WTC11 (cell line): Measurements from ENCODE around the gene STAB2. TPM values are rescaled to one million over a fixed set of nuclear protein-coding genes. Genes with fewer than 3 reads are reported as not detected.

Experiments used
- ATAC-seq: fragments of 200-7000 bp; cut with Tn5 transposase; 2 replicates; pipeline ENCODE4 v1.10.0; 2021; ENCODE audit warnings: mild to moderate bottlenecking, moderate library complexity
- CTCF ChIA-PET: fragments of 300-600 bp; sonication (Branson Sonifier 250); formaldehyde crosslinking; loops from one replicate; lab custom pipeline; 2021; ENCODE audit warnings: antibody characterized with exemption; lab: Charles Lee
- POLR2A ChIA-PET: fragments of 350-600 bp; sonication (Branson Sonifier 250); formaldehyde crosslinking; loops from one replicate; lab custom pipeline; 2021; ENCODE audit warnings: antibody characterized with exemption; lab: Charles Lee
- DNase-seq: peaks from one replicate; pipeline ENCODE4 v3.0.0; 2021; ENCODE audit warnings: low spot score
- H3K27ac Mint-ChIP-seq: 2 replicates; pipeline ENCODE4 v1.8.0; 2021; ENCODE audit warnings: mixed read lengths
- H3K27me3 Mint-ChIP-seq: 2 replicates; pipeline ENCODE4 v1.8.0; 2021; ENCODE audit warnings: low read depth, mild to moderate bottlenecking, moderate library complexity, mixed read lengths
- H3K36me3 Mint-ChIP-seq: 2 replicates; pipeline ENCODE4 v1.8.0; 2021; ENCODE audit warnings: mixed read lengths
- H3K4me1 Mint-ChIP-seq: 2 replicates; pipeline ENCODE4 v1.8.0; 2022; ENCODE audit warnings: mixed read lengths
- H3K4me3 Mint-ChIP-seq: 2 replicates; pipeline ENCODE4 v1.8.0; 2021; ENCODE audit warnings: mild to moderate bottlenecking, moderate library complexity, mixed read lengths
- H3K9me3 Mint-ChIP-seq: 2 replicates; pipeline ENCODE4 v1.8.0; 2021; ENCODE audit warnings: mixed read lengths
- CREB1 ChIP-seq: sonication (generic); formaldehyde crosslinking; IDR thresholded peaks from 2 replicates; pipeline ENCODE4 v1.8.0; 2023; ENCODE audit warnings: mild to moderate bottlenecking, missing genetic modification reagents
- CREM ChIP-seq: sonication (generic); formaldehyde crosslinking; IDR thresholded peaks from 2 replicates; pipeline ENCODE4 v1.8.1; 2022; ENCODE audit warnings: mild to moderate bottlenecking, missing genetic modification reagents, moderate library complexity
- HMGA2 ChIP-seq: fragments of 250-450 bp; sonication (Bioruptor Pico); IDR thresholded peaks from 2 replicates; pipeline ENCODE4 v1.4.0; 2021; ENCODE audit warnings: mild to moderate bottlenecking, moderate library complexity
- IRF2 ChIP-seq: sonication (generic); formaldehyde crosslinking; IDR thresholded peaks from 2 replicates; pipeline ENCODE4 v1.8.0; 2022; ENCODE audit warnings: low read depth, missing genetic modification reagents, borderline replicate concordance
- KAT7 ChIP-seq: sonication (generic); formaldehyde crosslinking; IDR thresholded peaks from 2 replicates; pipeline ENCODE4 v1.8.1; 2023; ENCODE audit warnings: missing genetic modification reagents, mild to moderate bottlenecking, borderline replicate concordance
- NFATC4 ChIP-seq: fragments of 250-450 bp; sonication (Bioruptor Pico); IDR thresholded peaks from 2 replicates; pipeline ENCODE4 v1.9.0; 2021; ENCODE audit warnings: mild to moderate bottlenecking
- RORB ChIP-seq: fragments of 250-450 bp; sonication (Bioruptor Pico); IDR thresholded peaks from 2 replicates; pipeline ENCODE4 v1.9.0; 2021; ENCODE audit warnings: mild to moderate bottlenecking
- SP1 ChIP-seq: sonication (generic); formaldehyde crosslinking; conservative IDR thresholded peaks from 2 replicates; pipeline ENCODE4 v1.8.1; 2022; ENCODE audit warnings: missing genetic modification reagents
- TCF7 ChIP-seq: sonication (generic); formaldehyde crosslinking; IDR thresholded peaks from 2 replicates; pipeline ENCODE4 v1.8.0; 2022; ENCODE audit warnings: mild to moderate bottlenecking, low read depth, missing genetic modification reagents, moderate library complexity
- ZNF219 ChIP-seq: sonication (generic); formaldehyde crosslinking; IDR thresholded peaks from 2 replicates; pipeline ENCODE4 v1.8.0; 2023; ENCODE audit warnings: missing genetic modification reagents, mild to moderate bottlenecking, borderline replicate concordance
- ZNF512 ChIP-seq: sonication (generic); formaldehyde crosslinking; IDR thresholded peaks from 2 replicates; pipeline ENCODE4 v1.8.1; 2022; ENCODE audit warnings: missing genetic modification reagents, borderline replicate concordance
- total RNA-seq: library from RNA; stranded (reverse); gene quantifications from 3 replicates; pipeline ENCODE4 v1.2.3, GENCODE V29; 2021
- TF ChIP-seq, protein P1 (sequence below): sonication (generic); formaldehyde crosslinking; conservative IDR thresholded peaks from 2 replicates; pipeline ENCODE4 v1.8.1; 2023; ENCODE audit warnings: mild to moderate bottlenecking, low read depth, missing genetic modification reagents, moderate library complexity
- TF ChIP-seq, protein P2 (sequence below): sonication (generic); formaldehyde crosslinking; conservative IDR thresholded peaks from 2 replicates; pipeline ENCODE4 v1.8.1; 2022; ENCODE audit warnings: mild to moderate bottlenecking, missing genetic modification reagents
- TF ChIP-seq, protein P3 (sequence below): sonication (generic); formaldehyde crosslinking; IDR thresholded peaks from 2 replicates; pipeline ENCODE4 v1.8.1; 2022; ENCODE audit warnings: low read depth, mild to moderate bottlenecking, moderate library complexity, missing genetic modification reagents, borderline replicate concordance
- TF ChIP-seq, protein P4 (sequence below): sonication (generic); formaldehyde crosslinking; IDR thresholded peaks from 2 replicates; pipeline ENCODE4 v1.8.0; 2023; ENCODE audit warnings: mild to moderate bottlenecking, missing genetic modification reagents
- TF ChIP-seq, protein P5 (sequence below): sonication (generic); formaldehyde crosslinking; IDR thresholded peaks from 2 replicates; pipeline ENCODE4 v1.8.1; 2023; ENCODE audit warnings: mild to moderate bottlenecking, missing genetic modification reagents, borderline replicate concordance

STAB2 gene
- total RNA-seq, 1 experiment from 2014 or later = 0.48 TPM

- Mint-ChIP-seq H3K36me3 (no peaks in the 10 kb centered on the region), H3K4me3 (no peak overlapping the region), H3K4me1 (peaks cover 21% of the 10 kb centered on the region), H3K27me3 (peaks cover 3% of the 10 kb centered on the region; the same call in 1 of the 2 replicates), H3K27ac (no peak overlapping the region), H3K9me3 (peaks cover 16% of the 10 kb centered on the region)
- ATAC-seq (no peak), DNase-seq (no peak)
- CTCF ChIA-PET = no interaction called here
- TF ChIP-seq, protein P1, sequence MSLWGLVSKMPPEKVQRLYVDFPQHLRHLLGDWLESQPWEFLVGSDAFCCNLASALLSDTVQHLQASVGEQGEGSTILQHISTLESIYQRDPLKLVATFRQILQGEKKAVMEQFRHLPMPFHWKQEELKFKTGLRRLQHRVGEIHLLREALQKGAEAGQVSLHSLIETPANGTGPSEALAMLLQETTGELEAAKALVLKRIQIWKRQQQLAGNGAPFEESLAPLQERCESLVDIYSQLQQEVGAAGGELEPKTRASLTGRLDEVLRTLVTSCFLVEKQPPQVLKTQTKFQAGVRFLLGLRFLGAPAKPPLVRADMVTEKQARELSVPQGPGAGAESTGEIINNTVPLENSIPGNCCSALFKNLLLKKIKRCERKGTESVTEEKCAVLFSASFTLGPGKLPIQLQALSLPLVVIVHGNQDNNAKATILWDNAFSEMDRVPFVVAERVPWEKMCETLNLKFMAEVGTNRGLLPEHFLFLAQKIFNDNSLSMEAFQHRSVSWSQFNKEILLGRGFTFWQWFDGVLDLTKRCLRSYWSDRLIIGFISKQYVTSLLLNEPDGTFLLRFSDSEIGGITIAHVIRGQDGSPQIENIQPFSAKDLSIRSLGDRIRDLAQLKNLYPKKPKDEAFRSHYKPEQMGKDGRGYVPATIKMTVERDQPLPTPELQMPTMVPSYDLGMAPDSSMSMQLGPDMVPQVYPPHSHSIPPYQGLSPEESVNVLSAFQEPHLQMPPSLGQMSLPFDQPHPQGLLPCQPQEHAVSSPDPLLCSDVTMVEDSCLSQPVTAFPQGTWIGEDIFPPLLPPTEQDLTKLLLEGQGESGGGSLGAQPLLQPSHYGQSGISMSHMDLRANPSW (CRISPR knock-in tag) = no peak
- TF ChIP-seq HMGA2 (CRISPR knock-in tag) (no peak), ZNF219 (CRISPR knock-in tag) (no peak), RORB (no peak)
- TF ChIP-seq, protein P2, sequence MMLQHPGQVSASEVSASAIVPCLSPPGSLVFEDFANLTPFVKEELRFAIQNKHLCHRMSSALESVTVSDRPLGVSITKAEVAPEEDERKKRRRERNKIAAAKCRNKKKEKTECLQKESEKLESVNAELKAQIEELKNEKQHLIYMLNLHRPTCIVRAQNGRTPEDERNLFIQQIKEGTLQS = no peak
- POLR2A ChIA-PET = no interaction called here
Measured at GRCh38 chr12:103656291-103656690, 69.2 kb downstream of the STAB2 start.

DNA sequence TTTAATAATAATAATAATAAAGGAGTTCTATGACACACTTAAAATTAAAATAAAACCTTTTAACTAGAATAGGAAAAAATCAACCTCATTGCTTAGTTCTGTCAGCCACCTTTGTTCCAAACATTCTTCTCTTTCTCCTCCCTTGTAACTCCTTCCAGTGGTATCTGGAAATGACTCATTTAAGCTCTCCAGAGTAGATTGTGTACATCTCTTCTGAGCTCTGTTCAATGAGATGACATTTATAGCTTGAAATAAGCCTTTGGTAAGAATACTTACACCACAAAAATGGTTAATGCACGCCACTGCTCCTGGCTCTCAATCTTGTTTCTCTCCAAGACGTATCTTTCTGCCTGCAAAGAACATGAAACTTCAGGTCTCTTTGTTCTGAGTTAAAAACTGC lies 70.3 kb downstream of the STAB2 start:
- H3K27me3 Mint-ChIP-seq = peaks cover 3% of the 10 kb centered on the region; the same call in 1 of the 2 replicates
- TF ChIP-seq IRF2 (CRISPR knock-in tag) (no peak), TCF7 (no peak)
- ChIA-PET POLR2A (interaction anchor here (0.6 kb wide), 2 partner anchors 8 to 86 kb away, joined by 4 to 8 read pairs; no protein-coding TSS in a partner anchor), CTCF (interaction anchor here (1.9 kb wide), 1 partner anchor 25 kb away, joined by 14 read pairs; no protein-coding TSS in a partner anchor)
- peaks cover 20% of the 10 kb centered on the region for H3K4me1 Mint-ChIP-seq
- ATAC-seq = no peak
- peaks cover 16% of the 10 kb centered on the region for H3K9me3 Mint-ChIP-seq
- DNase-seq = no peak
- H3K36me3 Mint-ChIP-seq = no peaks in the 10 kb centered on the region
- H3K27ac Mint-ChIP-seq = no peak overlapping the region
- H3K4me3 Mint-ChIP-seq = no peak overlapping the region

DNA sequence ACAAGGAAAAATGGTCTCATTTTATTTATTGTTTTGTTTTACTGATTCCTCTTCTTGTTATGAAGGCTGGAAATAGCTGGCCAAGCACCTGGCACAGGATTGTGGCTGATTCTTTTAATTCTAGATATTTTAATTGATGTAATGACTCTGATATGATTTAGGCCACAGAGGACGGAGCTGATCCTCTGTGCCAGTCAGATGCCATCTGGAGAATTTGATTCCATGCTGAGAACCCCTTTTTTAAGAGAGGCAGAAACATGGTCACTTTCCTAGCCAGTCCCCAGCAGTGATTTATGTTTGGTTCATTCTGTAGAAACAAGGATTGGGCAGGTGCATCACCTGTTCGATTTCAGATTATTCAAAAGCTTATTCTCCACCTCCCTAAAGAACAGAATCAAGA lies 77.6 kb downstream of the STAB2 start:
- peaks cover 7% of the 10 kb centered on the region; the same call in 1 of the 2 replicates for H3K9me3 Mint-ChIP-seq
- ChIA-PET POLR2A (no interaction called here), CTCF (interaction anchor here (3.2 kb wide), 1 partner anchor 32 kb away, joined by 12 read pairs; no protein-coding TSS in a partner anchor)
- no peak for DNase-seq
- ATAC-seq = no peak
- H3K27ac Mint-ChIP-seq = no peak overlapping the region
- no peaks in the 10 kb centered on the region for H3K36me3 Mint-ChIP-seq
- no peak overlapping the region for H3K4me3 Mint-ChIP-seq
- peaks cover 3% of the 10 kb centered on the region; the same call in 1 of the 2 replicates for H3K27me3 Mint-ChIP-seq
- peaks cover 25% of the 10 kb centered on the region for H3K4me1 Mint-ChIP-seq
- TF ChIP-seq, protein P3, sequence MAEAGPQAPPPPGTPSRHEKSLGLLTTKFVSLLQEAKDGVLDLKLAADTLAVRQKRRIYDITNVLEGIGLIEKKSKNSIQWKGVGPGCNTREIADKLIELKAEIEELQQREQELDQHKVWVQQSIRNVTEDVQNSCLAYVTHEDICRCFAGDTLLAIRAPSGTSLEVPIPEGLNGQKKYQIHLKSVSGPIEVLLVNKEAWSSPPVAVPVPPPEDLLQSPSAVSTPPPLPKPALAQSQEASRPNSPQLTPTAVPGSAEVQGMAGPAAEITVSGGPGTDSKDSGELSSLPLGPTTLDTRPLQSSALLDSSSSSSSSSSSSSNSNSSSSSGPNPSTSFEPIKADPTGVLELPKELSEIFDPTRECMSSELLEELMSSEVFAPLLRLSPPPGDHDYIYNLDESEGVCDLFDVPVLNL (CRISPR knock-in tag) = no peak
- TF ChIP-seq, protein P4, sequence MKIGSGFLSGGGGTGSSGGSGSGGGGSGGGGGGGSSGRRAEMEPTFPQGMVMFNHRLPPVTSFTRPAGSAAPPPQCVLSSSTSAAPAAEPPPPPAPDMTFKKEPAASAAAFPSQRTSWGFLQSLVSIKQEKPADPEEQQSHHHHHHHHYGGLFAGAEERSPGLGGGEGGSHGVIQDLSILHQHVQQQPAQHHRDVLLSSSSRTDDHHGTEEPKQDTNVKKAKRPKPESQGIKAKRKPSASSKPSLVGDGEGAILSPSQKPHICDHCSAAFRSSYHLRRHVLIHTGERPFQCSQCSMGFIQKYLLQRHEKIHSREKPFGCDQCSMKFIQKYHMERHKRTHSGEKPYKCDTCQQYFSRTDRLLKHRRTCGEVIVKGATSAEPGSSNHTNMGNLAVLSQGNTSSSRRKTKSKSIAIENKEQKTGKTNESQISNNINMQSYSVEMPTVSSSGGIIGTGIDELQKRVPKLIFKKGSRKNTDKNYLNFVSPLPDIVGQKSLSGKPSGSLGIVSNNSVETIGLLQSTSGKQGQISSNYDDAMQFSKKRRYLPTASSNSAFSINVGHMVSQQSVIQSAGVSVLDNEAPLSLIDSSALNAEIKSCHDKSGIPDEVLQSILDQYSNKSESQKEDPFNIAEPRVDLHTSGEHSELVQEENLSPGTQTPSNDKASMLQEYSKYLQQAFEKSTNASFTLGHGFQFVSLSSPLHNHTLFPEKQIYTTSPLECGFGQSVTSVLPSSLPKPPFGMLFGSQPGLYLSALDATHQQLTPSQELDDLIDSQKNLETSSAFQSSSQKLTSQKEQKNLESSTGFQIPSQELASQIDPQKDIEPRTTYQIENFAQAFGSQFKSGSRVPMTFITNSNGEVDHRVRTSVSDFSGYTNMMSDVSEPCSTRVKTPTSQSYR (CRISPR knock-in tag) = no peak
- TF ChIP-seq SP1 (CRISPR knock-in tag) (no peak), CREM (no peak), KAT7 (CRISPR knock-in tag) (no peak), NFATC4 (CRISPR knock-in tag) (no peak), ZNF512 (CRISPR knock-in tag) (no peak), CREB1 (CRISPR knock-in tag) (no peak)
- TF ChIP-seq, protein P5, sequence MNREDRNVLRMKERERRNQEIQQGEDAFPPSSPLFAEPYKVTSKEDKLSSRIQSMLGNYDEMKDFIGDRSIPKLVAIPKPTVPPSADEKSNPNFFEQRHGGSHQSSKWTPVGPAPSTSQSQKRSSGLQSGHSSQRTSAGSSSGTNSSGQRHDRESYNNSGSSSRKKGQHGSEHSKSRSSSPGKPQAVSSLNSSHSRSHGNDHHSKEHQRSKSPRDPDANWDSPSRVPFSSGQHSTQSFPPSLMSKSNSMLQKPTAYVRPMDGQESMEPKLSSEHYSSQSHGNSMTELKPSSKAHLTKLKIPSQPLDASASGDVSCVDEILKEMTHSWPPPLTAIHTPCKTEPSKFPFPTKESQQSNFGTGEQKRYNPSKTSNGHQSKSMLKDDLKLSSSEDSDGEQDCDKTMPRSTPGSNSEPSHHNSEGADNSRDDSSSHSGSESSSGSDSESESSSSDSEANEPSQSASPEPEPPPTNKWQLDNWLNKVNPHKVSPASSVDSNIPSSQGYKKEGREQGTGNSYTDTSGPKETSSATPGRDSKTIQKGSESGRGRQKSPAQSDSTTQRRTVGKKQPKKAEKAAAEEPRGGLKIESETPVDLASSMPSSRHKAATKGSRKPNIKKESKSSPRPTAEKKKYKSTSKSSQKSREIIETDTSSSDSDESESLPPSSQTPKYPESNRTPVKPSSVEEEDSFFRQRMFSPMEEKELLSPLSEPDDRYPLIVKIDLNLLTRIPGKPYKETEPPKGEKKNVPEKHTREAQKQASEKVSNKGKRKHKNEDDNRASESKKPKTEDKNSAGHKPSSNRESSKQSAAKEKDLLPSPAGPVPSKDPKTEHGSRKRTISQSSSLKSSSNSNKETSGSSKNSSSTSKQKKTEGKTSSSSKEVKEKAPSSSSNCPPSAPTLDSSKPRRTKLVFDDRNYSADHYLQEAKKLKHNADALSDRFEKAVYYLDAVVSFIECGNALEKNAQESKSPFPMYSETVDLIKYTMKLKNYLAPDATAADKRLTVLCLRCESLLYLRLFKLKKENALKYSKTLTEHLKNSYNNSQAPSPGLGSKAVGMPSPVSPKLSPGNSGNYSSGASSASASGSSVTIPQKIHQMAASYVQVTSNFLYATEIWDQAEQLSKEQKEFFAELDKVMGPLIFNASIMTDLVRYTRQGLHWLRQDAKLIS (CRISPR knock-in tag) = no peak
- TF ChIP-seq, protein P1 (CRISPR knock-in tag) = no peak
